ENCODE measurements around the gene RAB26.
"Not testable (repeated sequence)": the region's sequence is repeated elsewhere in the genome, so short reads cannot be mapped to it uniquely, and the experiment has no call there.

Gene RAB26

DNA sequence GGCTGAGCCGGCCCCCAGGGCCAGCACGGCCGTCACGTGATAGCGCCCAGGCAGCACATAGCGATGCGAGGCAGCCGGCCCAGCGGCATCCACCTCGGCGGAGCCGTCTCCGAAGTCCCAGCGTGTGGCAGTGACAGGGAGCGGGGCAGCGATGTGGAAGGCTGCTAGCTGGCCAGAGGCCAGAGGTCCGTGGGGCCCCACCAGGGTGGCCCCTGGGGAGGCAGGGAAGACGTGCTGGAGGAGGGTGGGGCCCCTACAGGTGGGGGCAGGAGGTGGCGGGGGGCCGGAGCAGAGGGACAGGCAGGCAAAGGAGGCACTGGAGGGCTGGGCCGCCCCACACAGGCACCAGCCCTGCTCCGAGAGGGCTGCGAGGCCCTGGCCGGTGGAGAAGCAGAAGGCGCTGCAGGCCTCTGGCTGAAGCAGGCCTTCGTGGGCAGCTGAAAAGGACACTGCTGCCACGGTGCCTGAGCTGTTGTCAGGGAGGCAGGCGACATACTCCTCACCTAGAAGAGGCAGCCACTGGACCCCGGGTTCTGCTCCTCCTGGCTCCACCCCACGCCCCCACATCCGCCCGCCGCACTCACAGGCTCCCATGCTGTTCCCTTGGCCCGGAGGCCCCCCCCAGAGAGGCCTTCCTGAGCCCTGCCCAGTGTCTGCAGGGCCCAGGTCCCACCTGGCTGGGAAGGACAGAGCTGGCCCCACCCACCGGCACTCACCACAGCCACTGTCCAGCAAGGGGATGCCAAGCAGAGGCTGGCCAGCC is 30.3 kb upstream of the RAB26 start:
- not testable (repeated sequence) for DNase-seq

DNA sequence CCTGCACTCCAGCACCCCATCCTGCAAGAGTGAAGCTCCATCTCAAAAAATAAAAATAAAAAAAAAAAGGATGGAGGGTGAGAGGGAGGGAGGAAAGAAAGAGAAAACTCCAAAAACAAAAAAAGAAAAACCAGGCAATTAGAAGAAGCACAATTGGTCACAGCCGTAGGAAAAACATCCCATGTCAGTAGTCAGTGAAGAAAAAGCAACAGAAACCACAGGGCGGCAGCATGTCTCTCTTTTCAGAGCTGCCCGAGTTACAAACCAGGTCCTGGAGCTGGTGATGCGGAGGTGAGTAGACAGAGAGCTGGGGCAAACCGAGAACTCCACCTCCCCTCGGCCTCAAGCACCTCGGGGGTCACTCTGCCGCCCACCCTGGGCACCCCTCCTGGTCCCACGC is 27.1 kb upstream of the RAB26 start:
- DNase-seq = not testable (repeated sequence)

DNA sequence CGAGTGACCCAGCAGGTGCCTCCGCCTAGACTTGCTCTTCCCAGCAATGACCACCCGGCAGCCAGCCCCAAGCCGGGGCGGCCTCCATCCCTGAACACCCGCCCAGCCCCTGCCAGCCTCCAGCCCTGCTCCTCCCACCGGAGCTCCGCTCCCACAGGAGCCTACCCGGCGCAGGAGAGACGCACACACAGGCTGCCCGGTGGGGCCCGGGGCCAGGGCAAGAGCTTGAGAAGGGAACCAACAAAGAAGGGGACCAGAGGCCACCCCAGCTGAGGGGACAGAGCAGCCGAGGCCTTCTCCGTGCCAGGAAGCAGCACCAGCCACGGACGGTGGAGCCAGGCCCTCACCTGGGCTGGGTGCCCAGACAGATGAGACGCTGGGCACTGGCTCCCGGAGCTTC is 26.6 kb upstream of the RAB26 start:
- DNase-seq = no peak

DNA sequence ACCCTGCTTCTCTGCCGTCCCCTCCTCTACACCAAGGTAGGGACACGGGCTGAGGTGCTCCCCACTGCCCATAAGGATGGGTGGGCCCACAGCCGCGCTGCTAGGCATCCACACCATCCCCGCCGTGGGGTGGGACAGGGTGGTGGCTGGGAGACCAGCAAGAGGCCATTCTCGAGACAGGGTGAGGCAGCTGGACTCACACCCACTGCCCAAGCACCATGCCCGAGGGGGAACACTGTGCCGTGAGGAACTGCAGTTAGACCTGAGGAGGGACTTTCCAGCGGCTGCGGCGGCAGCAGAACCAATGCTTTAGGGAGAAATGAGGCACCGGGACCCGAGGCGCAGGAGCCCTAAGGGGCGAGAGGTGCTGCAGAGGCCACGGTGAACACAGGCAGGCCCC is 26.0 kb upstream of the RAB26 start:
- DNase-seq = no peak

DNA sequence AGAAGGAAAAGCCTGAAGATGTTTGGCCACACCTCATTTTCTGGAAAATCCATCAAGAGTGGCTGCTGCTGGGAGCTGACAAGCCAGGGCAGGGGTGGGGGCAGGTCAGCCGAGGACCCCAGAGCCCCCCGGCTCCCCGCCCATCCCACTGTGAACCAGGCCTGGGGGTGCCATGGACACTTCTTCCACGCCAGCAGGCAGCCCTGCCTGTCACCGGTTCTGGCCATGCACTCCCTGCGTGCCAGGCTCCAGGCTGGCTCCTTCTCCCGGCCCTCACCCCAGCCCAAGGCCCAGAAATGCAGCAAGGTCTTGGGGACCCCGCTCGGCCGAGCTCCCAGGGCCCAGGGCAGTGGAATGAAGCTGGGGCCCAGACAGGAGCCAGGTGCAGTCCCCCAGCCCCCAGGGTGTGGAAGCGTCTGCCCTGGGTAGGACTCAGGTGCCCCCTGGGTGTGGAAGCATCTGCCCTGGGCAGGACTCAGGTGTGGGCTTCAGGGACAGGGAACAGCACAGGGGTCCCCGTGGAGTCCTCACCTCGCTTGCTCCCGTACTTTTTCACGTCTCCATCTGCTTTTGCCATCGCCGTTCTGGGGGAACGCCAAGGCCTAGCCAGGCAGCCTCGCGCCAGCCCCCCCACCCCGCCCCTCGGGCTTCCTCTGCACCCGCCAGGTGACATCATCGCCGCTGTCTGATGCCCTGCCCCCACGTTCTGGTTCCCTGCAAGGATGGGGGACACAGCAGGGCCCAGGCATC is 25.3 kb upstream of the RAB26 start:
- not testable (repeated sequence) for DNase-seq

DNA sequence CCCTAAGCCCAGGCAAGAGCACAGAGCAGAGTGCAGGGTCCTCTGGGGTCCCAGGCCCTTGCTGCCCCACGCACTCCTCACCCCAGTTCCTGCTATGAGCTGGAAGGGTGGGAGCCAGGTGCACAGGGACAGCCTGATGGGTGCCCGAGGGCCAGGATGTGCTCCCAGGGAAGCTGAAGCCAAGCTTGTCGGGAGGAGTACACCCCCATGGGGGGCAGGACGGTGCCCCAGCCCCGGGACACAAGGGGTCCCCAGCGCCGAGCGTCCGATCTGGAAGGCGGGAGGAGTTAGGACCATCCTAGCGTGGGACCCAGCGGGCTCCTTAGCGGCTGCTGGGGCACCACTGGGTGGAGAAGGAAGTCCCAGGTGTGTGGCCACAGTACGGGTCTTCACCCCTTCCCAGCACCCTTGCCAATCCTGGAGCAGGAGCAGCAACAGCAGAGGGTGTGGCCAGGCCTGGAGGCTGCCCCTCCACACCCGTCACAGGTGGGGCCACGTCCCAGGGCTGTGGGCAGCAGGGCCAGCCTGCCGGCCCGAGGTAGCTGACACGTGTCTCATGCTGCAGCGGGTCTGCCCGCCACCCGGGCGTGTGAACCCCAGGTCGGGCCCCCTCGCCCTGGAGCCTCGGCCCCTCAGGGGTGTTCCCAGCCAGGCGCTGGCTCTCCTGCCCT is 24.6 kb upstream of the RAB26 start:
- not testable (repeated sequence) for DNase-seq

DNA sequence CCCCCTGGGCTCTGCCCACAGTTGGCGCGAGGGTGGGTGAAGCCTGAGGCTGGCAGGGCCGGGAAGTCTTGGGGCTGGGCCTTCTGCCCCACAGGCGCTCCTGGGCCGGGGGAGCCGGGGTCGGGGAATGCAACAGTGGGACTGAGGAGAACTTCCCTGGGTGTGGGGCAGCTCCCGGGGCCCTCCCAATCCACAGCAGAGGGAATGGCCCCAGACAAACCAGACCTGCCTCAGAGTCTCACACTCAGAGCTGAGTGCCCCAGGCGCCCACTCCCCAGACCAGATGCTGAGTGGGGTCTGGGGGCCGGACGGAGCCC is 24.1 kb upstream of the RAB26 start:
- DNase-seq = not testable (repeated sequence)

DNA sequence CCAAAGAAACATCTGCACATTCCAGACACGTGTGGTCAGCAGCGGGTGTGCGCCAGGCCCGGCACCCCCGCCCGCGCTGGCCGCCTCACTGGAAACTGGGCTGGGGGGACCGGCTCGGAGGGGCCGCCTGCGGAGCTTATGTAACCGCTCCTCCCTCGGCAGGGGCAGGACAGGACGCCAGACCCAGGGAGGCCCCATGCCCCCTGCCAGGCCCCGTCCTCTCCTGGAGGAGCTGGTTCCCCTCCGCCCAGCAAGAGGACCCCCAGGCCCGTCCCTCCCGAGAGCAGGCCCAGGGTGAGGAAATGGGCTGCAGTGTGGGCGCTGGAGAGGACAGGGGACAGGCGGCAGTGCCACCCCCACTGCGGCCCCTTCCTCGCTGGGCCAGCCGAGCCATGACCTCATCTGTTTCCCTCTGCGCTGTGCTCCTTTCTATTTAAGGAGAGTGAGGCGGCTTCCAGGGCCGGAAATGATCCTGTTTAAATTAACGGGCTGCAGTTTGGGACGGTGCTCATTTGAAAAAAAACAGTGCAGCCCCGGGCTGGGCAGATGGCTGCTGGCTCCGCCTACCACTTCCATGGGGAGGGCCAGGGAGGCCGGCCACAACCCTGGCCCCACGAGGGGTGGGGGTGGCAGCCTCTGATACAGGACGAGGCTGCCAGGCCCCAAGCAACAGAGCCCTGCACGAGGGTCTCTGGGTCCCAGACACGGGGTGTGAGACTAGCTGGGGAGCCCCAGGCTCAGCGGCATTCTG is 23.6 kb upstream of the RAB26 start:
- DNase-seq = not testable (repeated sequence)

DNA sequence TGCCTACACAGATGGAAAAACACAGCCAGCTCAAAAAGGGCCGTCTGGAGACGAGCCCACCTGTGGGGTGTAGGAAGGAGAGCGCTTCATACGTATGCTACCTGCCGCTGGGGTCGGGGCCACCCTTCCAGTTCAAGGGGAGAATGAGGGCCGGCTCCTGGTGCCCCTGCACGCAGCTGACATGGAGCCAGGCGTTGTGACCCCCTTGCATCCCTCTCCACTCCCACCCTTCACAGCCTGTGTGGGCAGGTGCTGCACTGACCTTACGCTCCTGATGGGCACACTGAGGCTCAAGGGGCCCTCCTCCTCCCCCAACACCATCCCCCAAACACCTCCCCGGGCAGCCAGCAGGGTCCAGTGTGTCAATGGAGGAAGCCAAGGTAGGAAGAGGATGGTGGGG is 22.8 kb upstream of the RAB26 start:
- DNase-seq = not testable (repeated sequence)

DNA sequence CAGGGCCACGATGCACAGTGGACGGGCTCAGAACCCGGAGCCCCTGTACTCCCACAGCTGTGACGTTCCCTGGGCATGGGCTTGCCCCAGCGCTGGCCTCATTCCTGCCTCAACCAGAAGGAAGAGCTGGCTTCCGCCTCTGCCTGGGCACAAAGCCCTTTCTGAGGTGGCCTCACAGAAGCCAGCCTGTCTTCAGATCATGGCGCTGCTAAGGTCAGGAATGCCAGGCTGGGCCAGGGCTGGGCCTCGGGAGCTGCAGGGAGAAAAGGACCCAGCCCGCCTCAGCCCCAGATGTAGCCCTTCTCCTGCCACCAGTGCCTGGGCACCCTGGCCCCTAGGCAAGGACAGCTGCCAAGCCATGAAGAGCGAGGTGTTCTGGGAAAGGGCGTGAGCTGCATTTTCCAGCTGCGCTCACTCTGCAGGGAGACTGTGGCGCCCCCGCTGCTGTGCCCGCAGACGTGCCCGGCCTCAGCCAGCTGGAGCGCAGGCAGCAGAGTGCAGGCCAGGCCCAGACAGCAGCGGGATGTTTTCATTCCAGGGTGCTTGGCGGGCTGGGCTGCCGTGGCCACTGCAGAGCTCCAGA is 22.2 kb upstream of the RAB26 start:
- DNase-seq = not testable (repeated sequence)

DNA sequence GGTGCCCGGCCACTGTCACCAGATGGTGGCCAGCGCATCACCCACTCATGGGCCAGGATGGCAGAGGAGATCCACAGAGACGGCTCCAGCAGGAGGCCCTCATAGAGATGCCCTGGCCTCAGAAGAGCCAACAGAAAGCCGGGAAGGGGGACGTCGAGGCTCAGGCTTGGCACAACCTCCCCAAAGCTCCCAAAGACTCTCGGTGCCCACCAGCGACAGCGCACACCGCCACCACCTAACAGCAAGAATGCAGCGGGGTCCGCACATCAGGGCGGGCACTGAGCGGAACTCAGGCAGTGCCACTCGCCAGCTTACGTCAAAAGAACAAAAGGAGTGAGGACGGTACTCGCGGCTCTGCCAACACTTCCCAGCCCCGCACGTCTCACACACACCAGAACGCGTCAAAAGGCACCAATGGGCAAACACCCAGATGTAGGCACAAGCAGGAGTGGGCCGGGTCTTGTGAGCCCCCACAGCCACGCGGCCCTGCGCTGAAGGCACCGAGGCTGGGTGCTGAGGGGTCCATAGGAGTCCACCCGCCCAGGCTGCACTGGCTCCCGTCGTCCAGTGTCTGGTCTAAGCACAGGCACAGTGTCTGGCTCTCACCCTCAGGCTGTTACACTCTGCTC is 21.4 kb upstream of the RAB26 start:
- not testable (repeated sequence) for DNase-seq

DNA sequence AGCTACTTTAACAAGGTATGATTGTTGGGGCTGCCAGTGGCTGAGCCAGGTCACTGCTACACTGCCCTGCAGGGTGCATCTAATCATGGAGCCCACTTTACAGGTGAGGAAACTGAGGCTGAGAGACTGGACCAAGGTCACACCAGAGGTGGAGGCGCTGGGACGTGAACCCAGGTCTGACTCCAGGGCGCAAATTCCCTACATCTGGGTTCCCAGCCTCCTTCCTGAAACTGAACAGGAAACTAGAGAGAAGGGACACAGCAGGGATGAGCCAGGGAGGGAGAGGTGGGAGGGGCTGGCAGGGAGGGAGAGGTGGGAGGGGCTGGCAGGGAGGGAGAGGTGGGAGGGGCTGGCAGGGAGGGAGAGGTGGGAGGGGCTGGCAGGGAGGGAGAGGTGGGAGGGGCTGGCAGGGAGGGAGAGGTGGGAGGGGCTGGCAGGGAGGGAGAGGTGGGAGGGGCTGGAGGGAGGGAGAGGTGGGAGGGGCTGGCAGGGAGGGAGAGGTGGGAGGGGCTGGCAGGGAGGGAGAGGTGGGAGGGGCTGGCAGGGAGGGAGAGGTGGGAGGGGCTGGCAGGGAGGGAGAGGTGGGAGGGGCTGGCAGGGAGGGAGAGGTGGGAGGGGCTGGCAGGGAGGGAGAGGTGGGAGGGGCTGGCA is 20.7 kb upstream of the RAB26 start:
- not testable (repeated sequence) for DNase-seq

DNA sequence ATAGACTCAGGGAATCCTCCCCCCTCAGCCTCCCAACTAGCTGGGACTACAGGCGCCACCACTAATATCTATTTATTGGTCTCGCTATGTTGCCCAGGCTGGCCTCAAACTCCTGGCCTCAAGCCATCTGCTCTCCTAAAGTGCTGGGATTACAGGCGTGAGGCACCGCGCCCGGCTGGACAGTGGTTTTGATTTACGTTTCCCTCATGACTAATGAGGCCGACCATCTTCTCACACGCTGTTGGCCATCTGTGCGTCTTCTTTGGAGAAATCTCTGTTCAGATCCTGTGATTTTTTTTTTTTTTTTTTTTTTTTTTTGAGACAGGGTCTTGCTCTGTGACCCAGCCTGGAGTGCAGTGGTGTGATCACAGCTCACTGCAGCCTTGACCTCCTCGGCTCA is 19.2 kb upstream of the RAB26 start:
- not testable (repeated sequence) for DNase-seq

DNA sequence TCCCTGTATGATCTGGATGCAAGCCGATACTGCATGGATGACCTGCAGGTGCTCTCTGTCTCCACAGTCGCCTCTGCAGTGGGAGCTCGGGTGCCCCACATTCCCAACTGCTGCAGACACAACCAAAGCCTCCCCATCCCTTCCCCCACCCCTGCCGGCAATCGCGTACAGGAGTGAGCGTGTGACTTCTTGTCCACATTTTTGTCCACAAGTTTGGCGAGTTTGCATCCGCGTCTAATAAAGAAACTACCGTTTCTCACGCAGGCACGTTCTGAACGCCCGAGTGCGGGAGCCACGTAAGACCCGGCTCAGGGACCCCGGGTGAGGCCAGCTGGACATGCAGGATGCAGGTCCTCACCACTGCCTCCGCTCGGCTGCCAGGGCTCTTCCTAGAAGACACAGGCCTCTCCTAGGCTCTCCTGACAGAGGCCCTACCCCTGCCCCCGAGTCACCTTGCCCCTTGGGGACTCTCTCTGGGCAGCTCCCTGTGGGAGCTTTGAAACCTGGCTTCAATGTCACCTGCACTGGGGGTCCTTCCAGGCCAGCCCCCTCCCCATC is 18.5 kb upstream of the RAB26 start:
- DNase-seq = not testable (repeated sequence)

DNA sequence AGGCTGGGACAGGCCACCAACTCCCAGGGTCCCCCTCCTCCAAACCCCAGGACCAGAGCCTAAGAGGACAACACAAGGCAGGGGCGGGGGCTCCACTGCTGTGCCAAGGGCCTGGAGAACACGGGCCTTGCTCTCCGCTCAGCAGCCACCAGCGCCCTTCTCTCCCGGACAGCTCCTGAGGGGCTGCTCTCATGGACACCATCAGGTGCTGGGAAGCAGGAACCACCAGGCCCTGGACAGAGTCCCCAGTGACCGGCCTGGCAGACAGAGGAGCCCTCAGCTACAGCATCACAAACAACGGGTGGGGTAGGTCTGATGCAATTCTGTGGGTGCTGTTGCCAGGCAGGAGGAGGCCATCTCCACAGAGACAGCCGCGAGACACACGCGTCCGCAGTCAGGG is 14.6 kb upstream of the RAB26 start:
- not testable (repeated sequence) for DNase-seq

DNA sequence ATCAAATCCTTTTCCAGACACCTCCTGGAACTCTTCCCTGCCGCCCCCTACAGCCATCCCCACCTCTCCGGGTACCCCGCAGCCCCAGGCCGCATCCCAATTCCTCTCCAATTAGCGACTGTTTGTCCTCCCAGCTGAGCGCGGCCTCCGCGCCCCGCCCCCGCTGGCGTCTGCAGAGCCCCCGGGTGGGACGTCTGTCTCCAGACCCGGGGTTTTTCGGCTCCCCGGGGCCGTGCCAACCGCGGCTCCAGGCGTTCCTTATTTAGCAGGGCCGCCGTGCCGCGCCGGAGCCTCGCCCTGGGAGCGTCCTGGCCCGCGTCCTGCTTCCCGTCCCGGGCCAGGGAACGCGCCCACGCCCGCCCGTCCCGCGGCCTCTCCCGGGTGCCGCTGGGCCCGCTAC is 13.4 kb upstream of the RAB26 start:
- DNase-seq = peak; percentile 72

DNA sequence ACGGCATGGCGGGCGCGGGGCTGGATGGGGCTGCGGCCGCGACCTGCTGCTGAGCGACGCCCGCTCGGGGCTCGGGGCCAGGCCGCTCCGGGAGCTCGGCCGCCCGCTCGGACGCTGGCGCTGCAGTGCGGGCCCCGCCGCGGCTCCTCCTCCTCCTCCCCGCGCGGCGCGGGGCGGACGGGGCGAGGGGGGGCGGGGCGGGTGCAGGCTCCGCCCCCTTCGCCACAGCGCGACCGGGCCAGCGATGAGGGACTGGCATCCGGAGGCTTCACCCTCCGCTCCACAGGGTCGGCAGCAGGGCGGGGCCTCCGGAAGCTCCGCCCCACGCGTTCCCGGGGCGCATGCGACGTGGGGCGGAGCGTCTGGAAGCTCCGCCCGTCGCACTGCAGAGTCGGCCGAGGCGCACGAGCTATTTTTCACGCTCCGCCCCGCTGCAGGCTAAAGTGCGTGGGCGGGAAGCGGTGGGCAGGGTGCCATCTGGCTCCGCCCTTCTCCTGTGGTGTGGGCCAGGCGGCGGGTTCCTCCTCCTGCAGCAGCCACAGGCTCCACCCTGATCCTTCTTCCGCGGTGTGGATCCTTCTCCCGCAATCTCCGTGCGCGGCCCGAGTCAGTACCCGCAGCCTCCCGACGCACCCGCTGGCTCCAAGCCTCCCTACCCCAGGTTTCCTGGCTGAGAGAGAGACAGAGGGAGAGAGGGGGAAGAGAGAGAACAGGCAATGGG is 12.5 kb upstream of the RAB26 start, which contains the start of gene PKD1:
TSS of gene PKD1 (minus strand) at position 129 of the 721 bp plus-strand sequence. CDS start 209 bp downstream, outside the sequence.
- DNase-seq = peak; percentile 99

DNA sequence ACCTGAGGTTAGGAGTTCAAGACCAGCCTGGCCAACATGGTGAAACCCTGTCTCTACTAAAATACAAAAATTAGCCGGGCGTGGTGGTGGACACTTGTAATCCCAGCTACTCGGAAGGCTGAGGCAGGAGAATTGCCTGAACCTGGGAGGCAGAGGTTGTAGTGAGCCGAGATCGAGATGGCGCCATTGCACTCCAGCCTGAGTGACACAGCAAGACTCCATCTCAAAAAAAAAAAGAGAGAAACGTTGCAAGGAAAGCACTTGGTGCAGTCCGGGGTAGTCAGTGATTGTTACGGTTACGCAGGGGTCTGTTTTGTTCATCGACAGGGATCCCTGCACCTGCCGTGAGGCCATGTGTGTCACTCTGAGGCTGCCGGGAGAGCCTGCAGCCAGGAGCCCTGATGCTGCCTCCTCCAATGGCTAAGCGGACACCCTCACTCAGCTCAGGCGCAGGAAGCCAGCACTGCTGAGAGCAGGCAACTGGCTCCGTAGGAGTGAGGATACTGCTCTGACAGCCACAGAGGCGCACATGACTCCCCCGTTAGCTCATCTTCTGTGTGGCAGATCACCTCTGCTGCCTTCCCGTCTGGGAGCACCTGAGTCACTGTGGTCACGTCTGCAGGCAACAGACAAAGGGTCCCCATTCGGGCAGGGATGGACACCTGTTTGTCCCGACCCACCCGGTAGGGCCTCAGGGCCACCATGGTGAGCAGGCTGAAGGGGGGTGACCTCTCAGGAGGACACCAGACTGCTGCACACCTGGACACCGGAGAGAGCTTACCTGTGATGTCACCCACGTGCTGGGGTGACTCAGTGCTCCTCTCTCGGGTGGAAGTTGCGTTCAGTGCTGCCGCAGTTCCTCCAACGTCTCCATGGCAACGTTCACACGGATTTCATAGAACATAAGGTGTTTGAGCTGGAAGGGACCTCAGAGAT is 5.2 kb upstream of the RAB26 start:
- no peak for DNase-seq

DNA sequence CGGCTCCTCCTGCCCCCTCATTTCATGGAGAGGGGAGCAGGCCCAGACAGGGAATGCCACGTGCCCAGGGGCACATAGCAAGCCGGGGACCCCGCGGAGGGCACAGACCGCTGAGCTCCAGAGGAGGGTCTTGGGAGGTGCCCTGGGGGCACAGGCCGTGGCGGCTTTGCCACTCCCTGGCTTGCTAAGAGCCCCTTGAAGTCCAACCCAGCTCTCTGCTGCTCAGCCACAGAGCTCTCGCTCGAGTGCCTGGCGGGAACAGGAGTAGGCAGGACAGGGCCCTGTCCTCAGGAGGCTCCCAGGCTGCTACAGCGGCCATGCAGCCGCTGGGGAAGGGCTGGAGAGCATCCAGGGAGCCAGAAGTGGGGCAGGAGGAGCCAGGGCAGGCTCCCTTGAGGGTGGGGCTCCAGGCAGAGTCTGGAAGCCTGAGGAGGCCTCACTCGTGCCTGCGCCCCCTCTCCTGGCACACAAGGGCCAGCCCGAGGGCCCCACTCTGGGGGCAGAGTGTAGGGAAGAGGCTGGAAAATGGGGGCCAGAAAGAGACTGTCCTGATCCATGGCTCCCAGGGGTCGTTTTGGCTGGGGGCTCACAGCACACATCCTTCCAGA is 4.4 kb upstream of the RAB26 start:
- DNase-seq = no peak
